Measurements from ENCODE around the gene SF3B6. TPM values are rescaled to one million over a fixed set of nuclear protein-coding genes. Genes with fewer than 3 reads are reported as not detected.

The SF3B6 gene
- total RNA-seq, 1 experiment from 2014 or later: 117 TPM

DNA sequence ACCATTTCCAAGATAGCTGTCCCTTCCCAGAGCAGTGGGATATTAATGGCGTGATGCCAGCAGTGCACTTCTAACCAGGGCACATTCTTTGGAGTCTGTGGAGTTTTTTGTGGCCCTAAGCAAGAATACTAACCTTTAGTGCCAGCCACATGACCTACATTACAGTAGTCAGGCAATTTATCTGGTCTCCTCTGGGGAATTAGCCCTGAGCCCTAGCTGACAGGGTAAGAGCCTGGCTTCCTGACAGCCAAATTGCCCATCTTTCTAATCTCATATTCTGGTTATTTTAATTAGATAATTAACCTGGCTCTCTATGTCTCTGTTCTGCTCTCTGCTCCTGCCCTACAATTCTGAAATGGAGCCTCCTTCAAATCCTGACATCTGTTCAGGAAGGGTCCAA lies 41.8 kb upstream of the SF3B6 start:
- Mint-ChIP-seq H3K4me3 (no peak overlapping the region), H3K4me1 (peaks cover 18% of the 10 kb centered on the region), H3K27me3 (ENCODE audit: low read depth) (peaks cover 7% of the 10 kb centered on the region), H3K9me3 (peaks cover 23% of the 10 kb centered on the region), H3K27ac (no peak overlapping the region), H3K36me3 (peaks cover 16% of the 10 kb centered on the region)
- ATAC-seq (no peak), DNase-seq (ENCODE audit: low spot score) (no peak)
- ChIA-PET CTCF (no interaction called here), POLR2A (no interaction called here)
- no peak for TF ChIP-seq ERG (CRISPR knock-in tag; IDR thresholded peaks at IDR 0.05)
- no peak for TF ChIP-seq ZNF396 (CRISPR knock-in tag; IDR thresholded peaks at IDR 0.05; ENCODE audit: borderline replicate concordance)
- no peak for TF ChIP-seq USF2 (CRISPR knock-in tag; IDR thresholded peaks at IDR 0.05)
- no peak for TF ChIP-seq ZNF671 (CRISPR knock-in tag; IDR thresholded peaks at IDR 0.05)

DNA sequence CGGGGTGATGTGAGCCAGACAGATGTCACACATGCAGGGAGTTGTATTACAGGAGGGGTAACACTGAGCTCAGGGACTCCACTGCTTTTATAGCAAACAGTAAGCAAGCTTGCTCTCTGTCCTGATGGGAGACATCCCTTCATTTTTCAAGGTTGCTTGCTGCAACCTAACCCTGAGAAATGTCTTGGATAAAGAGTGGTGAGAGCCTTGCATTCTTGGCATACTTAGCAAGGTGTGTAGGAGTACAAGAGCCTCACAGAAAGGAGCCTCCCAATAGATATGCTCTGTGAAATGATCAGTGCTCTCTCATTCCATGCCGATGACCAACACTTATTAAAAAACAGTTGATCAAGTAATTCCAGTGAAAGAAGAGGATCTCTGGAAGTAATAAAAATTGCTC lies 38.9 kb upstream of the SF3B6 start:
- H3K27me3 Mint-ChIP-seq (ENCODE audit: low read depth): no peaks in the 10 kb centered on the region; the same call in 1 of the 2 replicates
- no peak overlapping the region for H3K4me3 Mint-ChIP-seq
- ChIA-PET CTCF (no interaction called here), POLR2A (interaction anchor here (0.7 kb wide), 1 partner anchor 9 kb away, joined by 3 read pairs; no protein-coding TSS in a partner anchor)
- ATAC-seq: no peak
- no peaks in the 10 kb centered on the region for H3K4me1 Mint-ChIP-seq
- no peak for DNase-seq (ENCODE audit: low spot score)
- no peak overlapping the region for H3K27ac Mint-ChIP-seq
- peaks cover 23% of the 10 kb centered on the region for H3K9me3 Mint-ChIP-seq
- H3K36me3 Mint-ChIP-seq: peaks cover 16% of the 10 kb centered on the region
- no peak for TF ChIP-seq SMAD4 (CRISPR knock-in tag; IDR thresholded peaks at IDR 0.05)
- TF ChIP-seq USF1 (CRISPR knock-in tag; IDR thresholded peaks at IDR 0.05): no peak
- no peak for TF ChIP-seq PRDM15 (CRISPR knock-in tag; IDR thresholded peaks at IDR 0.05)
- no peak for TF ChIP-seq NFYB (CRISPR knock-in tag; conservative IDR thresholded peaks at IDR 0.05; ENCODE audit: low read depth)
- no peak for TF ChIP-seq ZNF263 (CRISPR knock-in tag; IDR thresholded peaks at IDR 0.05; ENCODE audit: low read depth)
- no peak for TF ChIP-seq ZSCAN18 (CRISPR knock-in tag; IDR thresholded peaks at IDR 0.05)
- no peak for TF ChIP-seq USF2 (CRISPR knock-in tag; IDR thresholded peaks at IDR 0.05)
- TF ChIP-seq, protein P1, sequence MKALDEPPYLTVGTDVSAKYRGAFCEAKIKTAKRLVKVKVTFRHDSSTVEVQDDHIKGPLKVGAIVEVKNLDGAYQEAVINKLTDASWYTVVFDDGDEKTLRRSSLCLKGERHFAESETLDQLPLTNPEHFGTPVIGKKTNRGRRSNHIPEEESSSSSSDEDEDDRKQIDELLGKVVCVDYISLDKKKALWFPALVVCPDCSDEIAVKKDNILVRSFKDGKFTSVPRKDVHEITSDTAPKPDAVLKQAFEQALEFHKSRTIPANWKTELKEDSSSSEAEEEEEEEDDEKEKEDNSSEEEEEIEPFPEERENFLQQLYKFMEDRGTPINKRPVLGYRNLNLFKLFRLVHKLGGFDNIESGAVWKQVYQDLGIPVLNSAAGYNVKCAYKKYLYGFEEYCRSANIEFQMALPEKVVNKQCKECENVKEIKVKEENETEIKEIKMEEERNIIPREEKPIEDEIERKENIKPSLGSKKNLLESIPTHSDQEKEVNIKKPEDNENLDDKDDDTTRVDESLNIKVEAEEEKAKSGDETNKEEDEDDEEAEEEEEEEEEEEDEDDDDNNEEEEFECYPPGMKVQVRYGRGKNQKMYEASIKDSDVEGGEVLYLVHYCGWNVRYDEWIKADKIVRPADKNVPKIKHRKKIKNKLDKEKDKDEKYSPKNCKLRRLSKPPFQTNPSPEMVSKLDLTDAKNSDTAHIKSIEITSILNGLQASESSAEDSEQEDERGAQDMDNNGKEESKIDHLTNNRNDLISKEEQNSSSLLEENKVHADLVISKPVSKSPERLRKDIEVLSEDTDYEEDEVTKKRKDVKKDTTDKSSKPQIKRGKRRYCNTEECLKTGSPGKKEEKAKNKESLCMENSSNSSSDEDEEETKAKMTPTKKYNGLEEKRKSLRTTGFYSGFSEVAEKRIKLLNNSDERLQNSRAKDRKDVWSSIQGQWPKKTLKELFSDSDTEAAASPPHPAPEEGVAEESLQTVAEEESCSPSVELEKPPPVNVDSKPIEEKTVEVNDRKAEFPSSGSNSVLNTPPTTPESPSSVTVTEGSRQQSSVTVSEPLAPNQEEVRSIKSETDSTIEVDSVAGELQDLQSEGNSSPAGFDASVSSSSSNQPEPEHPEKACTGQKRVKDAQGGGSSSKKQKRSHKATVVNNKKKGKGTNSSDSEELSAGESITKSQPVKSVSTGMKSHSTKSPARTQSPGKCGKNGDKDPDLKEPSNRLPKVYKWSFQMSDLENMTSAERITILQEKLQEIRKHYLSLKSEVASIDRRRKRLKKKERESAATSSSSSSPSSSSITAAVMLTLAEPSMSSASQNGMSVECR (CRISPR knock-in tag; IDR thresholded peaks at IDR 0.05; ENCODE audit: borderline replicate concordance): no peak
- no peak for TF ChIP-seq NR1H2 (CRISPR knock-in tag; IDR thresholded peaks at IDR 0.05)
- TF ChIP-seq E2F4 (CRISPR knock-in tag; IDR thresholded peaks at IDR 0.05; ENCODE audit: borderline replicate concordance, low read depth): no peak

Measured in WTC11 (cell line).